ENCODE data around the gene PCDHA12. TPM values are rescaled to one million over a fixed set of nuclear protein-coding genes. Genes with fewer than 3 reads are reported as not detected.

PCDHA12 gene
- total RNA-seq, 6 experiments from 2014 or later = 0.18 to 0.51 (median 0.32) TPM; not detected in 2

- DNase-seq (no peak), ATAC-seq (no peak)
- WGBS (ENCODE audit: insufficient coverage, low coverage, low lambda C conversion rate, missing lambda C conversion rate) = 61% methylated on average over 9 of the region's 94 CpGs
- Histone ChIP-seq H3K4me3 (no peak overlapping the region), H3K36me3 (no peaks in the 10 kb centered on the region), H3K27me3 (no peaks in the 10 kb centered on the region), H3K9me3 (peaks cover 0 to 4% (median under 1%) of the 10 kb centered on the region in 4 donors), H3K27ac (no peak overlapping the region), H3K4me1 (no peaks in the 10 kb centered on the region)
- no peak for TF ChIP-seq POLR2A (IDR thresholded peaks at IDR 0.05)
- TF ChIP-seq, protein P1, sequence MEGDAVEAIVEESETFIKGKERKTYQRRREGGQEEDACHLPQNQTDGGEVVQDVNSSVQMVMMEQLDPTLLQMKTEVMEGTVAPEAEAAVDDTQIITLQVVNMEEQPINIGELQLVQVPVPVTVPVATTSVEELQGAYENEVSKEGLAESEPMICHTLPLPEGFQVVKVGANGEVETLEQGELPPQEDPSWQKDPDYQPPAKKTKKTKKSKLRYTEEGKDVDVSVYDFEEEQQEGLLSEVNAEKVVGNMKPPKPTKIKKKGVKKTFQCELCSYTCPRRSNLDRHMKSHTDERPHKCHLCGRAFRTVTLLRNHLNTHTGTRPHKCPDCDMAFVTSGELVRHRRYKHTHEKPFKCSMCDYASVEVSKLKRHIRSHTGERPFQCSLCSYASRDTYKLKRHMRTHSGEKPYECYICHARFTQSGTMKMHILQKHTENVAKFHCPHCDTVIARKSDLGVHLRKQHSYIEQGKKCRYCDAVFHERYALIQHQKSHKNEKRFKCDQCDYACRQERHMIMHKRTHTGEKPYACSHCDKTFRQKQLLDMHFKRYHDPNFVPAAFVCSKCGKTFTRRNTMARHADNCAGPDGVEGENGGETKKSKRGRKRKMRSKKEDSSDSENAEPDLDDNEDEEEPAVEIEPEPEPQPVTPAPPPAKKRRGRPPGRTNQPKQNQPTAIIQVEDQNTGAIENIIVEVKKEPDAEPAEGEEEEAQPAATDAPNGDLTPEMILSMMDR (IDR thresholded peaks at IDR 0.05) = no peak
- intact Hi-C loops (cut with DNase I) = no loop called here
Measured at GRCh38 chr5:140857177-140857986, 17.7 kb upstream of the PCDHA12 start.

DNA sequence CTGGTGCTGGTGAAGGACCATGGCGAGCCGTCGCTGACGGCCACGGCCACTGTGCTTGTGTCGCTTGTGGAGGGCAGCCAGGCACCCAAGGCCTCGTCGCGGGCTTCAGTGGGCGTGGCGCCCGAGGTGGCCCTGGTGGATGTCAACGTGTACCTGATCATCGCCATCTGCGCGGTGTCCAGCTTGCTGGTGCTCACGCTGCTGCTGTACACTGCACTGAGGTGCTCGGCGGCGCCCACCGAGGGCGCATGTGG, 17.2 kb upstream of the PCDHA12 start:
- TF ChIP-seq, protein P1 (IDR thresholded peaks at IDR 0.05) = no peak
- no peak for TF ChIP-seq POLR2A (IDR thresholded peaks at IDR 0.05)
- Histone ChIP-seq H3K36me3 (no peaks in the 10 kb centered on the region), H3K27me3 (no peaks in the 10 kb centered on the region), H3K27ac (no peak overlapping the region), H3K4me1 (no peaks in the 10 kb centered on the region), H3K4me3 (no peak overlapping the region), H3K9me3 (peaks cover 0 to 4% (median 2%) of the 10 kb centered on the region in 4 donors)
- WGBS (ENCODE audit: insufficient coverage, low coverage, low lambda C conversion rate, missing lambda C conversion rate) = no CpG with 5 or more reads among the region's 22 CpGs
- intact Hi-C loops (cut with DNase I) = no loop called here
- no peak for ATAC-seq
- DNase-seq = no peak

- Histone ChIP-seq H3K9me3 (peaks cover 0 to 4% (median 0%) of the 10 kb centered on the region in 4 donors), H3K36me3 (no peaks in the 10 kb centered on the region), H3K4me1 (no peaks in the 10 kb centered on the region), H3K27ac (no peak overlapping the region), H3K27me3 (no peaks in the 10 kb centered on the region), H3K4me3 (no peak overlapping the region)
- DNase-seq = no peak
- no peak for ATAC-seq
- 45% methylated on average over 13 of the region's 76 CpGs for WGBS (ENCODE audit: insufficient coverage, low coverage, low lambda C conversion rate, missing lambda C conversion rate)
- TF ChIP-seq, protein P1 (IDR thresholded peaks at IDR 0.05) = no peak
- TF ChIP-seq POLR2A (IDR thresholded peaks at IDR 0.05) = no peak
- intact Hi-C loops (cut with DNase I) = no loop called here
Measured at GRCh38 chr5:140862441-140863295, 12.4 kb upstream of the PCDHA12 start.

GRCh38 chr5:140868721-140869554, 6.2 kb upstream of the PCDHA12 start, which contains the start of gene PCDHA11:
Gene PCDHA11 (plus strand): TSS chr5:140868957. CDS start chr5:140869104, 147 bp downstream.
- intact Hi-C loops (cut with DNase I) = no loop called here
- WGBS (ENCODE audit: insufficient coverage, low coverage, low lambda C conversion rate, missing lambda C conversion rate) = 11% methylated on average over 32 of the region's 41 CpGs
- Histone ChIP-seq H3K27me3 (no peaks in the 10 kb centered on the region), H3K27ac (no peak within 1 kb of the TSS), H3K9me3 (no peaks in the 10 kb centered on the region), H3K36me3 (no peaks in the 10 kb centered on the region), H3K4me3 (peak within 1 kb of the TSS in 1 of 3 donors; percentile 11), H3K4me1 (no peaks in the 10 kb centered on the region)
- TF ChIP-seq, protein P1 (IDR thresholded peaks at IDR 0.05) = peak in 3 of 4 donors; percentile 15 to 39 (median 21)
- TF ChIP-seq POLR2A (IDR thresholded peaks at IDR 0.05) = no peak
- no peak for DNase-seq
- peak; percentile 36 to 77 (median 65) for ATAC-seq
